ENCODE data around the gene ADIRF.
"Not testable (repeated sequence)": the region's sequence is repeated elsewhere in the genome, so short reads cannot be mapped to it uniquely, and the experiment has no call there.

ADIRF gene

GRCh38 chr10:86946213-86947155 lies 21.8 kb upstream of the ADIRF start:
- DNase-seq: peak; percentile 36

- not testable (repeated sequence) for DNase-seq
These were observed 20.5 kb upstream of the ADIRF start for GRCh38 chr10:86947806-86948205.

GRCh38 chr10:86950349-86950748 lies 17.9 kb upstream of the ADIRF start:
- DNase-seq: no peak

GRCh38 chr10:86951184-86951761 lies 17.0 kb upstream of the ADIRF start:
- DNase-seq: no peak

- DNase-seq: no peak
These were observed 16.2 kb upstream of the ADIRF start for GRCh38 chr10:86952106-86952505.

GRCh38 chr10:86952697-86953096 lies 15.6 kb upstream of the ADIRF start:
- not testable (repeated sequence) for DNase-seq

GRCh38 chr10:86953747-86954680 lies 14.3 kb upstream of the ADIRF start:
- peak; percentile 83 for DNase-seq

GRCh38 chr10:86954681-86955500 lies 13.4 kb upstream of the ADIRF start:
- DNase-seq: peak; percentile 13

GRCh38 chr10:86955501-86956194 lies 12.6 kb upstream of the ADIRF start:
- no peak for DNase-seq

GRCh38 chr10:86956195-86956847 lies 12.0 kb upstream of the ADIRF start:
- no peak for DNase-seq

- no peak for DNase-seq
These were observed 11.3 kb upstream of the ADIRF start for GRCh38 chr10:86956848-86957448.

GRCh38 chr10:86957471-86958115 lies 10.7 kb upstream of the ADIRF start, which contains the start of gene MMRN2:
Gene MMRN2, minus strand, starts transcription at chr10:86957615. Its CDS starts 74 bp downstream, at chr10:86957541.
- DNase-seq: no peak

- DNase-seq: peak; percentile 71
These were observed 10.0 kb upstream of the ADIRF start, which contains the start of gene SNCG for GRCh38 chr10:86958116-86958900. Gene SNCG, plus strand, starts transcription at chr10:86958599. Its CDS starts 99 bp downstream, at chr10:86958698.

GRCh38 chr10:86958901-86959736 lies 9.2 kb upstream of the ADIRF start:
- DNase-seq: peak; percentile 66

- DNase-seq: no peak
These were observed 8.6 kb upstream of the ADIRF start for GRCh38 chr10:86959737-86960002.

GRCh38 chr10:86960003-86960862 lies 8.0 kb upstream of the ADIRF start:
- DNase-seq: no peak

- DNase-seq: no peak
These were observed 7.3 kb upstream of the ADIRF start for GRCh38 chr10:86960863-86961434.

Data from right hindlimb (tissue), 1 donor.